H1 (cell line): ENCODE results near the gene PRR5L.

Experiments
- BRCA1 ChIP-seq: IDR thresholded peaks from 2 replicates; pipeline ENCODE4 v1.6.1; 2012; ENCODE audit warnings: low read depth, low read length, improper control_type of control experiment
- EGR1 ChIP-seq: IDR thresholded peaks from 2 replicates; pipeline ENCODE4 v1.6.1; 2011; ENCODE audit warnings: low read depth, low read length, borderline replicate concordance
- EP300 ChIP-seq, 2 experiments: IDR thresholded peaks; 1 replicate in 1 of 2; 2 replicates in 1 of 2; pipeline ENCODE4 v1.6.1; 2011 to 2012; ENCODE audit warnings: low read depth in 2 of 2, low read length in 2 of 2, mild to moderate bottlenecking in 2 of 2, borderline replicate concordance in 1 of 2, inconsistent platforms in 1 of 2, moderate library complexity in 1 of 2
- EZH2 ChIP-seq: fragments of 200-600 bp; sonication (generic); IDR thresholded peaks from 2 replicates; pipeline ENCODE4 v1.7.1; 2012; ENCODE audit warnings: low read depth, mild to moderate bottlenecking, moderate library complexity, low read length, inconsistent platforms; ENCODE audit not compliant: severe bottlenecking
- KDM1A ChIP-seq: fragments of 200-600, 300-600 bp; sonication (generic); IDR thresholded peaks from 2 replicates; pipeline ENCODE4 v1.7.1; 2016; ENCODE audit warnings: mild to moderate bottlenecking, low read length, borderline replicate concordance
- POLR2A ChIP-seq, 2 experiments: IDR thresholded peaks; 1 replicate in 1 of 2; 2 replicates in 1 of 2; pipeline ENCODE4 v1.6.1; 2011; ENCODE audit warnings: low read depth in 2 of 2, low read length in 2 of 2, mild to moderate bottlenecking in 2 of 2; ENCODE audit errors: control extremely low read depth in 1 of 2
- RAD21 ChIP-seq, 2 experiments: IDR thresholded peaks in 1 of 2; conservative IDR thresholded peaks in 1 of 2; 2 replicates each; pipeline ENCODE4 v1.6.1; 2011; ENCODE audit warnings: low read depth in 2 of 2, low read length in 2 of 2, improper control_type of control experiment in 1 of 2, inconsistent platforms in 1 of 2, mild to moderate bottlenecking in 1 of 2, moderate library complexity in 1 of 2
- SIN3A ChIP-seq, 2 experiments: IDR thresholded peaks in 1 of 2; conservative IDR thresholded peaks in 1 of 2; 2 replicates each; pipeline ENCODE4 v1.6.1; 2011 to 2012; ENCODE audit warnings: low read length in 2 of 2, improper control_type of control experiment in 1 of 2, low read depth in 1 of 2, mild to moderate bottlenecking in 1 of 2
- SP1 ChIP-seq: IDR thresholded peaks from 2 replicates; pipeline ENCODE4 v1.6.1; 2011; ENCODE audit warnings: low read depth, low read length
- YY1 ChIP-seq: IDR thresholded peaks from 2 replicates; pipeline ENCODE4 v1.6.1; 2011; ENCODE audit warnings: low read depth, mild to moderate bottlenecking, low read length
- TF ChIP-seq, protein P1 (sequence below), 3 experiments: IDR thresholded peaks; 1 replicate in 2 of 3; 2 replicates in 1 of 3; pipeline versions ENCODE4 v1.5.1 to v1.6.1; 2011; ENCODE audit warnings: low read length in 3 of 3, mild to moderate bottlenecking in 3 of 3, inconsistent platforms in 2 of 3, low read depth in 1 of 3, moderate library complexity in 1 of 3; ENCODE audit not compliant: insufficient read depth in 1 of 3; ENCODE audit errors: control extremely low read depth in 1 of 3
- TF ChIP-seq, protein P2 (sequence below): IDR thresholded peaks from 2 replicates; pipeline ENCODE4 v1.6.1; 2012; ENCODE audit warnings: inconsistent platforms

DNA sequence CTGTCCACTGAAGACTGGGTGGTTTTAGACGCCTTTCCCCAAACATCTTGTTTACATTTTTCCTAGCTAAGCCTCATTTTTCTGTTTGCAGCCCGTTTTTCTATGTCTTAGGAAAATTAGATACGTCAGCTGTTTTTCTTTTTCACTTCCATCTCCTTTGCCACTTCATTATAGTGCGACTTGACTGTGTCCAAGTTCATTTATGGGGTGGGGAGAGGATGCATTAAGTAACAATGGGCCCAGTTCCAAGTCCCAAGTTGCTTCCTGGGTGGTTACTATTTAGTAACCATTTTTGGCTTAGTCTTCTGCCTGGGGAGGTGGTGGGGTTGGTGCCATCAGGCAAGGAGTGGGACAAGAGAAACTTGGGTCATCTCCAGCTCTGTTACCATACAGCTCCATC, 131.0 kb downstream of the PRR5L start:
- no peak for TF ChIP-seq SIN3A (conservative IDR thresholded peaks at IDR 0.05 in 1 of 2, IDR thresholded peaks at IDR 0.05 in 1 of 2; ENCODE audit: low read depth in 1 of 2, low read length in 2 of 2)
- no peak for TF ChIP-seq EGR1
- TF ChIP-seq YY1: no peak
- no peak for TF ChIP-seq POLR2A (IDR thresholded peaks at IDR 0.05; ENCODE audit: control extremely low read depth in 1 of 2, low read depth in 2 of 2, low read length in 2 of 2)
- TF ChIP-seq, protein P1, sequence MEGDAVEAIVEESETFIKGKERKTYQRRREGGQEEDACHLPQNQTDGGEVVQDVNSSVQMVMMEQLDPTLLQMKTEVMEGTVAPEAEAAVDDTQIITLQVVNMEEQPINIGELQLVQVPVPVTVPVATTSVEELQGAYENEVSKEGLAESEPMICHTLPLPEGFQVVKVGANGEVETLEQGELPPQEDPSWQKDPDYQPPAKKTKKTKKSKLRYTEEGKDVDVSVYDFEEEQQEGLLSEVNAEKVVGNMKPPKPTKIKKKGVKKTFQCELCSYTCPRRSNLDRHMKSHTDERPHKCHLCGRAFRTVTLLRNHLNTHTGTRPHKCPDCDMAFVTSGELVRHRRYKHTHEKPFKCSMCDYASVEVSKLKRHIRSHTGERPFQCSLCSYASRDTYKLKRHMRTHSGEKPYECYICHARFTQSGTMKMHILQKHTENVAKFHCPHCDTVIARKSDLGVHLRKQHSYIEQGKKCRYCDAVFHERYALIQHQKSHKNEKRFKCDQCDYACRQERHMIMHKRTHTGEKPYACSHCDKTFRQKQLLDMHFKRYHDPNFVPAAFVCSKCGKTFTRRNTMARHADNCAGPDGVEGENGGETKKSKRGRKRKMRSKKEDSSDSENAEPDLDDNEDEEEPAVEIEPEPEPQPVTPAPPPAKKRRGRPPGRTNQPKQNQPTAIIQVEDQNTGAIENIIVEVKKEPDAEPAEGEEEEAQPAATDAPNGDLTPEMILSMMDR (IDR thresholded peaks at IDR 0.05; ENCODE audit: control extremely low read depth in 1 of 3, insufficient read depth in 1 of 3, low read depth in 1 of 3, low read length in 3 of 3): no peak
- TF ChIP-seq RAD21 (IDR thresholded peaks at IDR 0.05 in 1 of 2, conservative IDR thresholded peaks at IDR 0.05 in 1 of 2; ENCODE audit: low read depth in 2 of 2, low read length in 2 of 2): no peak
- no peak for TF ChIP-seq BRCA1
- TF ChIP-seq EZH2: no peak
- TF ChIP-seq, protein P2, sequence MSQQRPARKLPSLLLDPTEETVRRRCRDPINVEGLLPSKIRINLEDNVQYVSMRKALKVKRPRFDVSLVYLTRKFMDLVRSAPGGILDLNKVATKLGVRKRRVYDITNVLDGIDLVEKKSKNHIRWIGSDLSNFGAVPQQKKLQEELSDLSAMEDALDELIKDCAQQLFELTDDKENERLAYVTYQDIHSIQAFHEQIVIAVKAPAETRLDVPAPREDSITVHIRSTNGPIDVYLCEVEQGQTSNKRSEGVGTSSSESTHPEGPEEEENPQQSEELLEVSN: no peak
- no peak for TF ChIP-seq EP300 (IDR thresholded peaks at IDR 0.05; ENCODE audit: borderline replicate concordance in 1 of 2, low read depth in 2 of 2, low read length in 2 of 2)
- no peak for TF ChIP-seq KDM1A
- TF ChIP-seq SP1: no peak
